ENCODE measurements around the gene OCA2. TPM values are rescaled to one million over a fixed set of nuclear protein-coding genes. Genes with fewer than 3 reads are reported as not detected.

The OCA2 gene
- total and polyA plus RNA-seq, 2 of the 8 experiments (the other 6 are each of a cell fraction or from before 2014, with no cell fraction given): 0.20 TPM

GRCh38 chr15:27936164-27936563 is 163.0 kb downstream of the OCA2 start (continued):
- TF ChIP-seq CHD7 (IDR thresholded peaks at IDR 0.05; ENCODE audit: insufficient replicate concordance, low read length) (no peak), SP4 (IDR thresholded peaks at IDR 0.05; ENCODE audit: low read length) (no peak), CEBPB (IDR thresholded peaks at IDR 0.05; ENCODE audit: low read depth, low read length) (no peak), CHD1 (IDR thresholded peaks at IDR 0.05; ENCODE audit: low read depth, low read length) (no peak), FOSL1 (IDR thresholded peaks at IDR 0.05; ENCODE audit: insufficient read depth, low read depth, low read length) (no peak), SRF (IDR thresholded peaks at IDR 0.05; ENCODE audit: low read depth, low read length) (no peak), EGR1 (IDR thresholded peaks at IDR 0.05; ENCODE audit: borderline replicate concordance, low read depth, low read length) (no peak), KDM4A (IDR thresholded peaks at IDR 0.05; ENCODE audit: low read depth, low read length, severe bottlenecking) (no peak), POLR2A (IDR thresholded peaks at IDR 0.05; ENCODE audit: control extremely low read depth in 1 of 2, low read depth in 2 of 2, low read length in 2 of 2) (no peak), SIRT6 (IDR thresholded peaks at IDR 0.05; ENCODE audit: low read length) (no peak), TCF12 (IDR thresholded peaks at IDR 0.05; ENCODE audit: low read depth, low read length) (no peak)

Data from H1 (cell line).